Astrocyte (in vitro differentiated cells and primary cell): ENCODE results near the gene ZP1. TPM values are rescaled to one million over a fixed set of nuclear protein-coding genes. Genes with fewer than 3 reads are reported as not detected.

Source experiments
- total RNA-seq: library from RNA; stranded (reverse); gene quantifications from 2 replicates; pipeline ENCODE4 v1.2.1, GENCODE V29; 2021

The ZP1 gene
- total RNA-seq, 1 donor from 2014 or later = not detected

Other genes starting within 250 kb of the ZP1 start
- not detected in 2 replicates for gene MS4A8, start 167.9 kb upstream of the ZP1 start, total RNA-seq
- not detected in 2 replicates for gene MS4A18, start 142.8 kb upstream of the ZP1 start, total RNA-seq
- not detected in 2 replicates for gene MS4A15, start 110.7 kb upstream of the ZP1 start, total RNA-seq
- not detected in 2 replicates for gene MS4A10, start 82.2 kb upstream of the ZP1 start, total RNA-seq
- 42.3 and 51.4 TPM in 2 replicates for gene CCDC86, start 25.4 kb upstream of the ZP1 start, total RNA-seq
- not detected in 2 replicates for gene PTGDR2, start 11.6 kb upstream of the ZP1 start, total RNA-seq
- 58.4 and 61.9 TPM in 2 replicates for gene PRPF19, start 39.0 kb downstream of the ZP1 start, total RNA-seq
- gene TMEM109, start 46.6 kb downstream of the ZP1 start, total RNA-seq = 72.8 and 72.9 TPM in 2 replicates
- gene TMEM132A, start 56.9 kb downstream of the ZP1 start, total RNA-seq = 117 TPM in 2 replicates
- 66.3 and 87.8 TPM in 2 replicates for gene SLC15A3, start 84.6 kb downstream of the ZP1 start, total RNA-seq
- gene CD6, start 104.1 kb downstream of the ZP1 start, total RNA-seq = 0.39 and 0.58 TPM in 2 replicates
- not detected in 2 replicates for gene CD5, start 234.9 kb downstream of the ZP1 start, total RNA-seq